Measurements from ENCODE around the gene RBM11. TPM values are rescaled to one million over a fixed set of nuclear protein-coding genes. Genes with fewer than 3 reads are reported as not detected.
"Not testable (repeated sequence)": the region's sequence is repeated elsewhere in the genome, so short reads cannot be mapped to it uniquely, and the experiment has no call there.

RBM11 gene
- polyA plus RNA-seq (2012; ENCODE audit: missing spikeins): not detected

- DNase-seq (ENCODE audit: insufficient read length) (peak; percentile 25), FAIRE-seq (no peak)
These were observed at the start of gene RBM11 for GRCh38 chr21:14215971-14216641. RBM11 (plus strand) TSS chr21:14216157; CDS start chr21:14216187, 30 bp downstream.

GRCh38 chr21:14166463-14167223 is 49.3 kb upstream of the RBM11 start:
- not testable (repeated sequence) for FAIRE-seq; DNase-seq (ENCODE audit: insufficient read length)

More at GRCh38 chr21:14215971-14216641, at the start of gene RBM11:
- TF ChIP-seq POLR2A (IDR thresholded peaks at IDR 0.05; ENCODE audit: low read depth, low read length) (no peak), TAF1 (IDR thresholded peaks at IDR 0.05; ENCODE audit: borderline replicate concordance, low read depth, low read length) (no peak), POLR2AphosphoS5 (IDR thresholded peaks at IDR 0.05; ENCODE audit: low read depth, low read length) (no peak)

- no peak for FAIRE-seq
- no peak for TF ChIP-seq TAF1 (IDR thresholded peaks at IDR 0.05; ENCODE audit: borderline replicate concordance, low read depth, low read length)
- TF ChIP-seq POLR2A (IDR thresholded peaks at IDR 0.05; ENCODE audit: low read depth, low read length): no peak
- TF ChIP-seq POLR2AphosphoS5 (IDR thresholded peaks at IDR 0.05; ENCODE audit: low read depth, low read length): no peak
- no peak for DNase-seq (ENCODE audit: insufficient read length)
These were observed 9.7 kb upstream of the RBM11 start for GRCh38 chr21:14206222-14206621.

- DNase-seq (ENCODE audit: insufficient read length): no peak
- TF ChIP-seq POLR2AphosphoS5 (IDR thresholded peaks at IDR 0.05; ENCODE audit: low read depth, low read length): no peak
- no peak for TF ChIP-seq TAF1 (IDR thresholded peaks at IDR 0.05; ENCODE audit: borderline replicate concordance, low read depth, low read length)
- no peak for TF ChIP-seq POLR2A (IDR thresholded peaks at IDR 0.05; ENCODE audit: low read depth, low read length)
- FAIRE-seq: no peak
These were observed 5.2 kb upstream of the RBM11 start, which contains the start of gene LIPI for GRCh38 chr21:14210738-14211137. LIPI (minus strand) TSS chr21:14210955; CDS start chr21:14210845, 110 bp downstream.

- TF ChIP-seq POLR2AphosphoS5 (IDR thresholded peaks at IDR 0.05; ENCODE audit: low read depth, low read length): no peak
- TF ChIP-seq TAF1 (IDR thresholded peaks at IDR 0.05; ENCODE audit: borderline replicate concordance, low read depth, low read length): no peak
- TF ChIP-seq POLR2A (IDR thresholded peaks at IDR 0.05; ENCODE audit: low read depth, low read length): no peak
- no peak for DNase-seq (ENCODE audit: insufficient read length)
- no peak for FAIRE-seq
These were observed 2.8 kb upstream of the RBM11 start for GRCh38 chr21:14213164-14213563.

- FAIRE-seq (no peak), DNase-seq (ENCODE audit: insufficient read length) (no peak)
- TF ChIP-seq TAF1 (IDR thresholded peaks at IDR 0.05; ENCODE audit: borderline replicate concordance, low read depth, low read length) (no peak), POLR2AphosphoS5 (IDR thresholded peaks at IDR 0.05; ENCODE audit: low read depth, low read length) (no peak), POLR2A (IDR thresholded peaks at IDR 0.05; ENCODE audit: low read depth, low read length) (no peak)
These were observed 7.4 kb downstream of the RBM11 start for GRCh38 chr21:14223365-14223764.

- DNase-seq (ENCODE audit: insufficient read length): no peak
- no peak for FAIRE-seq
- TF ChIP-seq POLR2A (IDR thresholded peaks at IDR 0.05; ENCODE audit: low read depth, low read length) (no peak), POLR2AphosphoS5 (IDR thresholded peaks at IDR 0.05; ENCODE audit: low read depth, low read length) (no peak), TAF1 (IDR thresholded peaks at IDR 0.05; ENCODE audit: borderline replicate concordance, low read depth, low read length) (no peak)
These were observed 13.4 kb downstream of the RBM11 start for GRCh38 chr21:14229399-14229798.

GRCh38 chr21:14235101-14235500 is 19.1 kb downstream of the RBM11 start:
- DNase-seq (ENCODE audit: insufficient read length) (no peak), FAIRE-seq (no peak)
- TF ChIP-seq TAF1 (IDR thresholded peaks at IDR 0.05; ENCODE audit: borderline replicate concordance, low read depth, low read length) (no peak), POLR2A (IDR thresholded peaks at IDR 0.05; ENCODE audit: low read depth, low read length) (no peak), POLR2AphosphoS5 (IDR thresholded peaks at IDR 0.05; ENCODE audit: low read depth, low read length) (no peak)

GRCh38 chr21:14236180-14236579 is 20.2 kb downstream of the RBM11 start:
- TF ChIP-seq POLR2AphosphoS5 (IDR thresholded peaks at IDR 0.05; ENCODE audit: low read depth, low read length): no peak
- no peak for FAIRE-seq
- DNase-seq (ENCODE audit: insufficient read length): no peak

- TF ChIP-seq POLR2AphosphoS5 (IDR thresholded peaks at IDR 0.05; ENCODE audit: low read depth, low read length) (no peak), TAF1 (IDR thresholded peaks at IDR 0.05; ENCODE audit: borderline replicate concordance, low read depth, low read length) (no peak), POLR2A (IDR thresholded peaks at IDR 0.05; ENCODE audit: low read depth, low read length) (no peak)
- FAIRE-seq: no peak
- no peak for DNase-seq (ENCODE audit: insufficient read length)
These were observed 23.3 kb downstream of the RBM11 start for GRCh38 chr21:14239281-14239680.

GRCh38 chr21:14241297-14241696 is 25.3 kb downstream of the RBM11 start:
- DNase-seq (ENCODE audit: insufficient read length) (no peak), FAIRE-seq (no peak)
- TF ChIP-seq POLR2A (IDR thresholded peaks at IDR 0.05; ENCODE audit: low read depth, low read length) (no peak), POLR2AphosphoS5 (IDR thresholded peaks at IDR 0.05; ENCODE audit: low read depth, low read length) (no peak), TAF1 (IDR thresholded peaks at IDR 0.05; ENCODE audit: borderline replicate concordance, low read depth, low read length) (no peak)

GRCh38 chr21:14243461-14243860 is 27.5 kb downstream of the RBM11 start:
- DNase-seq (ENCODE audit: insufficient read length) (no peak), FAIRE-seq (no peak)
- no peak for TF ChIP-seq POLR2AphosphoS5 (IDR thresholded peaks at IDR 0.05; ENCODE audit: low read depth, low read length)
- no peak for TF ChIP-seq POLR2A (IDR thresholded peaks at IDR 0.05; ENCODE audit: low read depth, low read length)
